Neural cell (in vitro differentiated cells): ENCODE results near the gene CPM. TPM values are rescaled to one million over a fixed set of nuclear protein-coding genes. Genes with fewer than 3 reads are reported as not detected.

ENCODE experiments used
- H2AFZ ChIP-seq: fragments of 200-600, 300-800 bp; sonication (generic), shearing (Covaris generic); 2 replicates; pipeline ENCODE4 v1.6.0; 2014; ENCODE audit warnings: low read depth, mild to moderate bottlenecking, antibody characterized with exemption, low read length, moderate library complexity
- H3F3A ChIP-seq: fragments of 200-600 bp; shearing (Covaris generic); 2 replicates; pipeline ENCODE4 v1.6.1; 2016; ENCODE audit warnings: mild to moderate bottlenecking, moderate library complexity, mixed read lengths, antibody characterized with exemption, low read length; ENCODE audit not compliant: insufficient read depth, poor library complexity, severe bottlenecking
- H3K27ac ChIP-seq: fragments of 200-600, 300-800 bp; sonication (generic), shearing (Covaris generic); 2 replicates; pipeline ENCODE4 v1.5.1; 2014; ENCODE audit warnings: mild to moderate bottlenecking, low read length, moderate library complexity
- H3K27me3 ChIP-seq: fragments of 300-800, 200-600 bp; sonication (generic), shearing (Covaris generic); 2 replicates; pipeline ENCODE4 v1.6.0; 2014; ENCODE audit warnings: mild to moderate bottlenecking, low read depth, low read length, moderate library complexity; ENCODE audit not compliant: insufficient read depth
- H3K36me3 ChIP-seq: fragments of 300-800, 200-600 bp; sonication (generic), shearing (Covaris generic); 2 replicates; pipeline ENCODE4 v1.5.1; 2014; ENCODE audit warnings: mild to moderate bottlenecking, antibody characterized with exemption, low read length, moderate library complexity; ENCODE audit not compliant: insufficient read depth
- H3K4me2 ChIP-seq: fragments of 300-800, 200-600 bp; sonication (generic), shearing (Covaris generic); 2 replicates; pipeline ENCODE4 v1.6.0; 2014; ENCODE audit warnings: mild to moderate bottlenecking, low read length
- H3K4me3 ChIP-seq: fragments of 300-800, 200-600 bp; sonication (generic), shearing (Covaris generic); 2 replicates; pipeline ENCODE4 v1.5.1; 2014; ENCODE audit warnings: mild to moderate bottlenecking, low read length, moderate library complexity
- H3K79me2 ChIP-seq: fragments of 200-600 bp; shearing (Covaris generic); replicated peaks from 2 replicates; pipeline ENCODE4 v1.6.0; 2014; ENCODE audit warnings: mild to moderate bottlenecking, low read length, moderate library complexity; ENCODE audit not compliant: insufficient read depth
- H3K9ac ChIP-seq: fragments of 300-800, 200-600 bp; sonication (generic), shearing (Covaris generic); 2 replicates; pipeline ENCODE4 v1.6.1; 2016; ENCODE audit warnings: mild to moderate bottlenecking, low read length, mixed read lengths
- H3K9me2 ChIP-seq: fragments of 200-600 bp; shearing (Covaris generic); 2 replicates; pipeline ENCODE4 v1.6.1; 2016; ENCODE audit warnings: mild to moderate bottlenecking, low read length, mixed read lengths; ENCODE audit not compliant: insufficient read depth
- H3K9me3 ChIP-seq: fragments of 200-600, 300-800 bp; sonication (generic), shearing (Covaris generic); 2 replicates; pipeline ENCODE4 v1.6.1; 2016; ENCODE audit warnings: mild to moderate bottlenecking, mixed run types, low read length, moderate library complexity, mixed read lengths
- H4K20me1 ChIP-seq: fragments of 200-600 bp; shearing (Covaris generic); 2 replicates; pipeline ENCODE4 v1.6.1; 2016; ENCODE audit warnings: mild to moderate bottlenecking, mixed run types; ENCODE audit not compliant: insufficient read depth
- CTCF ChIP-seq: fragments of 450-650 bp; IDR thresholded peaks from 2 replicates; pipeline ENCODE4 v1.5.1; 2014; ENCODE audit warnings: antibody characterized with exemption, mild to moderate bottlenecking, moderate library complexity; ENCODE audit not compliant: poor library complexity, severe bottlenecking
- EP300 ChIP-seq: fragments of 450-650 bp; conservative IDR thresholded peaks from 2 replicates; pipeline ENCODE4 v1.6.1; 2014; ENCODE audit warnings: antibody characterized with exemption, mild to moderate bottlenecking, moderate library complexity; ENCODE audit not compliant: poor library complexity, severe bottlenecking
- EZH2 ChIP-seq: fragments of 200-600, 300-800 bp; shearing (Covaris generic), sonication (generic); IDR thresholded peaks from 2 replicates; pipeline ENCODE4 v1.6.1; 2014; ENCODE audit warnings: antibody characterized with exemption, low read length, borderline replicate concordance, mild to moderate bottlenecking; ENCODE audit not compliant: insufficient read depth, poor library complexity, severe bottlenecking
- MXI1 ChIP-seq: fragments of 450-650 bp; conservative IDR thresholded peaks from 2 replicates; pipeline ENCODE4 v1.6.1; 2014; ENCODE audit warnings: antibody characterized with exemption, mild to moderate bottlenecking; ENCODE audit not compliant: poor library complexity, severe bottlenecking
- POLR2AphosphoS5 ChIP-seq: IDR thresholded peaks from 2 replicates; pipeline ENCODE4 v1.6.1; 2012
- RAD21 ChIP-seq: fragments of 450-650 bp; conservative IDR thresholded peaks from 2 replicates; pipeline ENCODE4 v1.6.1; 2014; ENCODE audit warnings: antibody characterized with exemption, mild to moderate bottlenecking, moderate library complexity
- REST ChIP-seq: IDR thresholded peaks from 2 replicates; pipeline ENCODE4 v1.6.1; 2012; ENCODE audit warnings: borderline replicate concordance
- SMC3 ChIP-seq: fragments of 450-650 bp; conservative IDR thresholded peaks from 2 replicates; pipeline ENCODE4 v1.6.1; 2014; ENCODE audit warnings: antibody characterized with exemption, mild to moderate bottlenecking, moderate library complexity; ENCODE audit not compliant: poor library complexity
- TAF1 ChIP-seq: IDR thresholded peaks from 2 replicates; pipeline ENCODE4 v1.6.1; 2012; ENCODE audit warnings: low read depth
- polyA plus RNA-seq: library from polyadenylated mRNA; depleted of rRNA; stranded (reverse); fragments of >200 nt; gene quantifications from 2 replicates; pipeline ENCODE4 v1.2.3, GENCODE V29; 2014

The CPM gene
- polyA plus RNA-seq, 1 donor from 2014 or later, result not detected

GRCh38 chr12:68893201-68893600, 39.8 kb downstream of the CPM start:
- no peaks in the 10 kb centered on the region for H3F3A ChIP-seq
- no peaks in the 10 kb centered on the region for H4K20me1 ChIP-seq
- H3K9ac ChIP-seq, result no peak overlapping the region
- no peaks in the 10 kb centered on the region for H3K79me2 ChIP-seq
- H3K4me2 ChIP-seq, result no peak overlapping the region
- no peak overlapping the region for H3K4me3 ChIP-seq
- H2AFZ ChIP-seq, result no peak overlapping the region
- no peak overlapping the region for H3K27ac ChIP-seq
- no peaks in the 10 kb centered on the region for H3K27me3 ChIP-seq
- H3K9me2 ChIP-seq, result no peaks in the 10 kb centered on the region
- TF ChIP-seq TAF1 (no peak), REST (no peak), CTCF (no peak), MXI1 (no peak), RAD21 (no peak), EP300 (no peak), SMC3 (no peak), EZH2 (no peak), POLR2AphosphoS5 (no peak)
- H3K9me3 ChIP-seq, result no peaks in the 10 kb centered on the region
- H3K36me3 ChIP-seq, result no peaks in the 10 kb centered on the region

- no peaks in the 10 kb centered on the region for H3F3A ChIP-seq
- no peak overlapping the region for H3K27ac ChIP-seq
- no peak overlapping the region for H3K9ac ChIP-seq
- H4K20me1 ChIP-seq, result no peaks in the 10 kb centered on the region
- H3K4me2 ChIP-seq, result no peak overlapping the region
- no peaks in the 10 kb centered on the region for H3K9me3 ChIP-seq
- no peak overlapping the region for H3K4me3 ChIP-seq
- TF ChIP-seq SMC3, result no peak
- TF ChIP-seq CTCF, result no peak
- no peak for TF ChIP-seq MXI1
- no peak for TF ChIP-seq EZH2
- TF ChIP-seq POLR2AphosphoS5, result no peak
- no peak for TF ChIP-seq RAD21
- H3K79me2 ChIP-seq, result no peaks in the 10 kb centered on the region
- no peaks in the 10 kb centered on the region for H3K36me3 ChIP-seq
- H3K9me2 ChIP-seq, result no peaks in the 10 kb centered on the region
- no peaks in the 10 kb centered on the region for H3K27me3 ChIP-seq
- no peak overlapping the region for H2AFZ ChIP-seq
These were observed 41.8 kb downstream of the CPM start for GRCh38 chr12:68891141-68891540.
